Nephron progenitor cell (in vitro differentiated cells): Measurements from ENCODE around the gene STARD3NL.
"Not testable (repeated sequence)": the region's sequence is repeated elsewhere in the genome, so short reads cannot be mapped to it uniquely, and the experiment has no call there.

Experiments used
- DNase-seq: peaks from one replicate; pipeline ENCODE4 v3.0.0; 2021
- H3K27ac Mint-ChIP-seq: 2 replicates; pipeline ENCODE4 v1.8.0; 2021; ENCODE audit warnings: mild to moderate bottlenecking, moderate library complexity, mixed read lengths
- H3K27me3 Mint-ChIP-seq: 2 replicates; pipeline ENCODE4 v1.8.0; 2021; ENCODE audit warnings: mild to moderate bottlenecking, low read depth, mixed read lengths; ENCODE audit not compliant: poor library complexity
- H3K36me3 Mint-ChIP-seq: 2 replicates; pipeline ENCODE4 v1.8.0; 2021; ENCODE audit warnings: low read depth, mixed read lengths
- H3K4me1 Mint-ChIP-seq: 2 replicates; pipeline ENCODE4 v1.8.0; 2021; ENCODE audit warnings: mixed read lengths
- H3K4me3 Mint-ChIP-seq: 2 replicates; pipeline ENCODE4 v1.8.0; 2021; ENCODE audit warnings: mild to moderate bottlenecking, moderate library complexity, mixed read lengths
- H3K9me3 Mint-ChIP-seq: 2 replicates; pipeline ENCODE4 v1.8.0; 2021; ENCODE audit warnings: mild to moderate bottlenecking, moderate library complexity, mixed read lengths
- TF ChIP-seq, protein P1 (sequence below): fragments of 200-600 bp; sonication (generic); IDR thresholded peaks from 2 replicates; pipeline ENCODE4 v1.5.0; 2021; ENCODE audit warnings: antibody characterized with exemption

Gene STARD3NL

DNA sequence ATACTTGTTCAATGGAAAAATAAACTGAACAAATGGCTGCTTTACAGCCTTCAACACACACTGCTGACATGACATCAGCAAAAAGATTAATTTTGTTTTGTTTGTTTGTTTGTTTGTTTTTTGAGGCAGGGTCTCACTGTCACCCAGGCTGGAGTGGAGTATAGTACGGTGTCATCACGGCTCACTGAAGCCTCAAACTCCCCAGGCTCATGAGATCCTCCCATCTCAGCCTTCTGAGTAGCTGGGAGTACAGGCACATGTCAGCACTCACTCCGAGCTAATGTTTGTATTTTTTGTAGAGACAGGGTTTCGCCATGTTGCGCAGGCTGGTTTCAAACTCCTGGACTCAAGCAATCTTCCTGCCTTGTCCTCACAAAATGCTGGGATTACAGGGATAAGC, 84.5 kb downstream of the STARD3NL start:
- H3K9me3 Mint-ChIP-seq, result no peaks in the 10 kb centered on the region
- H3K36me3 Mint-ChIP-seq, result no peaks in the 10 kb centered on the region
- peak overlapping the region; percentile 97 for H3K27ac Mint-ChIP-seq
- DNase-seq, result no peak
- TF ChIP-seq, protein P1, sequence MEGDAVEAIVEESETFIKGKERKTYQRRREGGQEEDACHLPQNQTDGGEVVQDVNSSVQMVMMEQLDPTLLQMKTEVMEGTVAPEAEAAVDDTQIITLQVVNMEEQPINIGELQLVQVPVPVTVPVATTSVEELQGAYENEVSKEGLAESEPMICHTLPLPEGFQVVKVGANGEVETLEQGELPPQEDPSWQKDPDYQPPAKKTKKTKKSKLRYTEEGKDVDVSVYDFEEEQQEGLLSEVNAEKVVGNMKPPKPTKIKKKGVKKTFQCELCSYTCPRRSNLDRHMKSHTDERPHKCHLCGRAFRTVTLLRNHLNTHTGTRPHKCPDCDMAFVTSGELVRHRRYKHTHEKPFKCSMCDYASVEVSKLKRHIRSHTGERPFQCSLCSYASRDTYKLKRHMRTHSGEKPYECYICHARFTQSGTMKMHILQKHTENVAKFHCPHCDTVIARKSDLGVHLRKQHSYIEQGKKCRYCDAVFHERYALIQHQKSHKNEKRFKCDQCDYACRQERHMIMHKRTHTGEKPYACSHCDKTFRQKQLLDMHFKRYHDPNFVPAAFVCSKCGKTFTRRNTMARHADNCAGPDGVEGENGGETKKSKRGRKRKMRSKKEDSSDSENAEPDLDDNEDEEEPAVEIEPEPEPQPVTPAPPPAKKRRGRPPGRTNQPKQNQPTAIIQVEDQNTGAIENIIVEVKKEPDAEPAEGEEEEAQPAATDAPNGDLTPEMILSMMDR, result no peak
- peak overlapping the region; percentile 38 for H3K4me3 Mint-ChIP-seq
- peaks cover 61% of the 10 kb centered on the region for H3K4me1 Mint-ChIP-seq
- H3K27me3 Mint-ChIP-seq, result no peaks in the 10 kb centered on the region

DNA sequence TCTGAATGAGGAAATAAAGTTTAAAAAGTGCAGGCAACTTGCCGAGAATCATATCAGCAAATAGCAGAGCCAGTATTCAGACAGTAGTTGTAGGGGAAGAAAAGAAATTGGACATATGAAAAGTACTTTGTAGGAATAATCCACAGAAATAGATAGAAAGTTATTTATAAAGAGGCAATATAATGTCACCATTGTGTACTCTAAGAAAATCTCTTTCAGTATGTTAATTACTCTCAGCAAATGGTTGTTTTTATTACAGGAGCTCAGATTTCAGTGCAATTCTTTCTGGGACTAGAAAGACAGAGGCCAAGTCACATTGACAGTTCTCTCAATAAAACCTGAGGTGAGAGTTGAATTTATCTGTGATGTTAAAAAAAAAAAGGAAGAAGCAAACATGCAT, 85.2 kb downstream of the STARD3NL start:
- DNase-seq, H3K4me3 Mint-ChIP-seq, H3K9me3 Mint-ChIP-seq, H3K27me3 Mint-ChIP-seq, H3K36me3 Mint-ChIP-seq: not testable (repeated sequence)
- peaks cover 61% of the 10 kb centered on the region for H3K4me1 Mint-ChIP-seq
- H3K27ac Mint-ChIP-seq, result peak overlapping the region; percentile 97

DNA sequence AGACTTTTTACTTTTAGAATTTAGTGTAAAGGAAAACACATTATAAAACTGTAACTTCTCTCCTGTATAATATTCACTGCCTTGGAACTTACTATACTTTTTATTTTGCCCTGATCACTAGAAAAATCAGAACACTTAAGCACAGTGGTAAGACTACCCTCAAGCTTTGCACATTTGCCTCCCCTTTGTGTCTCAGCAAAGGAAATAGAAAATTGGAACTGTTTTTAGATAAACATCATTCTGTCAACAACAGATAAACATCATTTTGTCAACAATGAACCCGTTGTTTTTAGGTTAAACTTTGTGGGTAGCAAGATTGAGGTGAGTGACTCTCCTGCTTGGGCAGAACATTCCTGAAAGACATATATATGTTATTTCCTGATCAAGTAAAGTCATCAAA, 86.6 kb downstream of the STARD3NL start:
- Mint-ChIP-seq H3K27ac (peak overlapping the region; percentile 85), H3K4me1 (peaks cover 54% of the 10 kb centered on the region)
- not testable (repeated sequence) for H3K9me3 Mint-ChIP-seq, DNase-seq, H3K36me3 Mint-ChIP-seq, H3K4me3 Mint-ChIP-seq, H3K27me3 Mint-ChIP-seq

DNA sequence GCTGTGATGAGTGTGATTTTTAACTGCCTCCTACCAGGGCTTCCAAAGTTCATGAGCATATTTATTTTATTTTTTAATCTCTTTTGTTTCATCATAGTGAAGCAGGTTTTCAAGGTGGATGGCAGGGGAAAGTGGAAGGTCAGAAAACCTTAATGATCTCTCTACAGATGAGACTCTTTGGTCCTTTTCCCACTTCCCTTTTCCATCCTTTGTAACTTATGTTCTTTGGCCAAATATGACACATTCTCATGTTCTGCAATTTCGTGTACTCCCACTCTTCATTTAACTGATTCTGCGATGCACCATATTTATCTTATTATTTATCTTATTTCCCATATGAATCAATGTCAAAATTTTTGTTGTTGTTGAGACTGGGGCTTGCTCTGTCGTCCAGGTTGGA, 87.9 kb downstream of the STARD3NL start:
- H3K4me1 Mint-ChIP-seq, result peaks cover 48% of the 10 kb centered on the region
- DNase-seq, H3K36me3 Mint-ChIP-seq, H3K9me3 Mint-ChIP-seq, H3K27me3 Mint-ChIP-seq, H3K4me3 Mint-ChIP-seq, H3K27ac Mint-ChIP-seq: not testable (repeated sequence)

DNA sequence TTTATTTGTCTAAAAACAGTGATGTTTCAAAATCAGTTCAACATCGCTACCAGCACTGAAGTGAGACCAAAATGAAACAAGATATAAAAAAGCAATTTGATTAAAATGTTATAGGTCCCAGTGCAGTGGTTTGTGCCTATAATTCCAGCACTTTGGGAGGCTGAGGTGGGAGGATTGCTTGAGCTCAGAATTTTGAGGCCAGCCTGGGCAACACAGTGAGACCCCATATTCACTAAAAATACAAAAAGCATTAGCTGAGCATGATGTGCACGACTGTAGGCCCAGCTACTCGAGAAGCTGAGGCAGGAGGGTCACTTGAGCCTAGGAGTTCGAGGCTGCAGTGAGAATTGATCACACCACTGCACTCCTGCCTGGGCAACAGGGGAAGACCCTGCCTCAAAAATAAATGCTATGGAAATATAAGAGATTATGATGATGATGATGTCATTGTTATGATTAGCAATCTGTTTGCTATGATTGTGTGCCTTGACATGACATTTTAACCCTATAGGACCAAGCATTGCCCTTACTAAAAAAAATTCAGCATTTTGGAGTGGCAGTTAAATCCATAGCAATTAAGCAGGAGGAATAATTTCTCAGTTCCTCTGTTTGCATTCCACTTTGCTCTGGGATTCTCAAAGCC, 91.8 kb downstream of the STARD3NL start:
- H3K9me3 Mint-ChIP-seq, H3K36me3 Mint-ChIP-seq, DNase-seq, H3K4me3 Mint-ChIP-seq, H3K27ac Mint-ChIP-seq, H3K27me3 Mint-ChIP-seq: not testable (repeated sequence)
- peaks cover 30% of the 10 kb centered on the region for H3K4me1 Mint-ChIP-seq

DNA sequence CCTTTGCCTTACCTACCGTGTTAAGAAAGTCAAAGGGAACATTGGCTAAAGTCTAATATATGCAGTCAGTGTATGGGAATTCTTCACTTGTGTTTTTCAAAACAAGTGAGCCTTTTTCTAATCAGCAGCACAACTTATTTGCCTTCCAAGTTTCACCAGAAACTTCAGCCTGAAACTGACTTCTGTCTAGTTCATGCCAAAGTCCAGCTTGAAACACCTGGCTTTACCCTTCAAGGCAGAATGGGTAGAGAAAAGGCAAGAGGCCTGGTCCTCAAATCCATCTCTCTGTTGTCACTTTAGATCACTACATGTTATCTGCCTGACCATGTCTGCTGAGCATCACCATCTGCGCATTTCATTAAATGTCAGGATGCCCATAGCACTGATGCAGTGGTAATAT, 92.4 kb downstream of the STARD3NL start:
- not testable (repeated sequence) for H3K27ac Mint-ChIP-seq, DNase-seq, H3K36me3 Mint-ChIP-seq, H3K9me3 Mint-ChIP-seq, H3K27me3 Mint-ChIP-seq, H3K4me3 Mint-ChIP-seq
- H3K4me1 Mint-ChIP-seq, result peaks cover 27% of the 10 kb centered on the region

DNA sequence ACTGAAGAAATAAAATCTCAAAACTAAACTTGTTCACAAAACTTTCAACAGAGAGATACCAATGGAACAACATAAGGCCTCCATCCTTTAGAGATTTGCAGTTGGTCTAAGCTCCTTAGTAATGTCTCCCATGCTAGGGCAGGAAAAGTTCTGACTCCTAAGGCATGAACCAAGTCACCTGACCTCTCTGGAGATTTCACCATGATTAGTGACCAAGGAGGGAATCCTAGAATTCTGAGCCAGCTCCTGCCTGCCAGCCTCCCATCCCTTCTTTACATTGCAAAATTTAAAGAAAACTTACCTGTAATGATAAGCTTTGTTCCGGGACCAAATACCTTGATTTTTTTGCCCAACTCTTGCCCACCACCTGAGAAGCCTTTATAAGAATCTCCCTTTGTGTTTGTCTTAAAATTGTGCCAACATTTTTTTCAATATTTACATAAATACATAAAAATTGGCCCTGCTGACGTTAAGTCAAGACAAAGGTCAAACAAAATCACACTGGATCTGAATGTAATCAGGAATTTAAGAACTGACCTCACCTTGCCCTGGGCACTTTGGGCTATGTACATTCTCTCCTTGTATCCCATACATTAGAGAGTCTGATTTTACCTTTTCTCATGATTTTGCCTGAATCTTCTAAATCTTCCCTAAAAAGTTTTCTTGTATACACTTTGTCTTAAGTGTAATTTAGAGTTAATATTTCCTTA, 95.4 kb downstream of the STARD3NL start, which contains the start of gene TARP:
TSS of gene TARP (minus strand) at position 351 of the 710 bp plus-strand sequence.
- H3K36me3 Mint-ChIP-seq, result no peaks in the 10 kb centered on the region
- no peaks in the 10 kb centered on the region for H3K27me3 Mint-ChIP-seq
- no peak for DNase-seq
- TF ChIP-seq, protein P1, result no peak
- no peak within 1 kb of the TSS for H3K4me3 Mint-ChIP-seq
- peaks cover 35% of the 10 kb centered on the region for H3K4me1 Mint-ChIP-seq
- no peaks in the 10 kb centered on the region for H3K9me3 Mint-ChIP-seq
- peak within 1 kb of the TSS; percentile 48 for H3K27ac Mint-ChIP-seq

DNA sequence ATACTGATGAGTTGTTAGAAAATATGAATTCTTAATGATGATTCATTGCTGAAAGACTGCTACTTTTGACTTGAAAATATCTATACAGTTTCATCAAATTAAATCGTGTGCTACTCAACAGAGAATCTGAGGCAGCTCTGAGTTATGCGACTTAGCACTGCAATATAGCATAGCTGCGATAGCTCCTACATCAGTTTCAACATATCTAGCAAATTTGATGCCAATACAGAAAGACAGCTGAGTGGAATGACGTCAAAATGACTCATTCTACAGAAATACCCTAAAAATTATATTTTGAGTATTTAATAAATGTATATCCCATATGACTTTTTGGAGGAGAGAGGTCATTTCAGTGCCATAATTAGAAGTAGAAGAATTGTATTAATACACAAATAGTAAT, 96.4 kb downstream of the STARD3NL start:
- TF ChIP-seq, protein P1, result no peak
- peaks cover 35% of the 10 kb centered on the region for H3K4me1 Mint-ChIP-seq
- H3K27me3 Mint-ChIP-seq, result no peaks in the 10 kb centered on the region
- H3K4me3 Mint-ChIP-seq, result no peak overlapping the region
- DNase-seq, result no peak
- no peaks in the 10 kb centered on the region for H3K36me3 Mint-ChIP-seq
- H3K9me3 Mint-ChIP-seq, result no peaks in the 10 kb centered on the region
- no peak overlapping the region for H3K27ac Mint-ChIP-seq
